Measurements from ENCODE around the gene MYH13. TPM values are rescaled to one million over a fixed set of nuclear protein-coding genes. Genes with fewer than 3 reads are reported as not detected.
A peak's percentile ranks its signal among the peaks of the same experiment; 100 is the strongest.

The MYH13 gene
- total RNA-seq, 4 donors from 2014 or later: not detected

DNA sequence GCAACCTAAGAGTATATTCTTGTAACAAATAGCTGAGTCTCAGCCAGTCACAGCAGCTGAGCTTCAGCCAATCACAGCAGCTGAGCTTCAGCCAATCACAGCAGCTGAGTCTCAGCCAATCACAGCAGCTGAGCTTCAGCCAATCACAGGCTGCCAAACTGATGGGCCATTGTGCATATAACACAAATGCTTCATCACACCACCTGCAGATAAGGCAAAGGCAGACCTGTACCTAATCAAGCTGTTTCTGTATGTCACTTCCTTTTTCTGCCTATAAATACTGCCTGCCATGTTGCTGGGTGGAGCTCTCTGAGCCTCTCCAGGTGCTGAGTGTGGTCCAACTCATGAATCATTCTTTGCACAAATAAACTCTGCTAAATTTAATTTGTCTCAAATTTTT lies 19.9 kb downstream of the MYH13 start:
- Histone ChIP-seq H3K27me3 (no peaks in the 10 kb centered on the region), H3K4me3 (no peak overlapping the region), H3K27ac (no peak overlapping the region), H3K36me3 (no peaks in the 10 kb centered on the region), H3K4me1 (no peaks in the 10 kb centered on the region), H3K9me3 (no peaks in the 10 kb centered on the region)
- DNase-seq (ENCODE audit: low spot score in 2 of 2): no peak
- no peak for TF ChIP-seq POLR2A (IDR thresholded peaks at IDR 0.05)
- TF ChIP-seq EP300 (IDR thresholded peaks at IDR 0.05): no peak
- no peak for TF ChIP-seq POLR2AphosphoS5 (IDR thresholded peaks at IDR 0.05)
- TF ChIP-seq, protein P1, sequence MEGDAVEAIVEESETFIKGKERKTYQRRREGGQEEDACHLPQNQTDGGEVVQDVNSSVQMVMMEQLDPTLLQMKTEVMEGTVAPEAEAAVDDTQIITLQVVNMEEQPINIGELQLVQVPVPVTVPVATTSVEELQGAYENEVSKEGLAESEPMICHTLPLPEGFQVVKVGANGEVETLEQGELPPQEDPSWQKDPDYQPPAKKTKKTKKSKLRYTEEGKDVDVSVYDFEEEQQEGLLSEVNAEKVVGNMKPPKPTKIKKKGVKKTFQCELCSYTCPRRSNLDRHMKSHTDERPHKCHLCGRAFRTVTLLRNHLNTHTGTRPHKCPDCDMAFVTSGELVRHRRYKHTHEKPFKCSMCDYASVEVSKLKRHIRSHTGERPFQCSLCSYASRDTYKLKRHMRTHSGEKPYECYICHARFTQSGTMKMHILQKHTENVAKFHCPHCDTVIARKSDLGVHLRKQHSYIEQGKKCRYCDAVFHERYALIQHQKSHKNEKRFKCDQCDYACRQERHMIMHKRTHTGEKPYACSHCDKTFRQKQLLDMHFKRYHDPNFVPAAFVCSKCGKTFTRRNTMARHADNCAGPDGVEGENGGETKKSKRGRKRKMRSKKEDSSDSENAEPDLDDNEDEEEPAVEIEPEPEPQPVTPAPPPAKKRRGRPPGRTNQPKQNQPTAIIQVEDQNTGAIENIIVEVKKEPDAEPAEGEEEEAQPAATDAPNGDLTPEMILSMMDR (IDR thresholded peaks at IDR 0.05): no peak

DNA sequence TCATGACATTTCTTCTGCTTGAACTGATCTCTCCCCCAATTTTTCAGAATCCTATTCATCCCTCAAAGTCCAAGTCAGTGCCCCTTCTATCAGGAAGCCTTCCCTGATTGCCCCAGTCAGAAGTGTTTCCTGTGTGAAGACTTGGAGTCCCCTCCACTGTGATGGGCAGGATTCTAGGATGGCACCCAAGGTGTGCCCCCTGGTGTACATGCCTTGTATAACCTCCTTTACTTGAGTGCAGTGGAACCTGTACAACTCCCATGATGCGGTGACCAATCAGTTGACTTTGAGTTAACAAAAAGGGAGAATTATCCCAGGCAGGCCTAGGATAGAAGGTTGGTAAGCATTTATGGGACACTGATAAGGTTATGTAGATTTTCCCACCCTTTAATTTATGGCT lies 23.4 kb downstream of the MYH13 start:
- H3K36me3 ChIP-seq: no peaks in the 10 kb centered on the region
- DNase-seq (ENCODE audit: low spot score in 2 of 2): peak in 1 of 2 donors; percentile 35
- no peaks in the 10 kb centered on the region for H3K4me1 ChIP-seq
- H3K27ac ChIP-seq: no peak overlapping the region
- WGBS: 100% methylated on average over 1 of the region's 1 CpG
- no peaks in the 10 kb centered on the region for H3K27me3 ChIP-seq
- TF ChIP-seq POLR2A (IDR thresholded peaks at IDR 0.05) (no peak), POLR2AphosphoS5 (IDR thresholded peaks at IDR 0.05) (no peak)
- TF ChIP-seq, protein P1 (IDR thresholded peaks at IDR 0.05): no peak
- H3K9me3 ChIP-seq: no peaks in the 10 kb centered on the region
- no peak overlapping the region for H3K4me3 ChIP-seq

DNA sequence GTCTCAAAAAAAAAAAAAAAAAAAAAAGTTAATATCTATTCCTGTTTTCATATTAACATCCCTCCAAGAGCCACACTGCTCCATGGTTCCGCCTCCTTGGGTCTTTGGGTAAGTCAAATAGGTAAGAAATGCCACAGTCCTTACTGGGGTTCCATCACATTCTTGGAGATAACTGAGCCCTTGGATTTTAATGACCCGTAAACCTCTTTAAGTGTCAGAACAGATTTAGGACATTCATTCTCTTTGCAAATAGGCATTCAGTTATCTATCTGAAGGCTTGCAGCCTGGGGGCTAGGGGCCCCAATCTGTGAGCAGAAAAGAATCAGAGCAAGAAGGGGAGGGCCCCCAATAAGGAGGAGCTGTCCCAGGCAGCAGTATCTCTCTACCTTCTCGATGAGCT lies 28.0 kb downstream of the MYH13 start:
- no peak for DNase-seq (ENCODE audit: low spot score in 2 of 2)
- H3K36me3 ChIP-seq: no peaks in the 10 kb centered on the region
- H3K27me3 ChIP-seq: no peaks in the 10 kb centered on the region
- WGBS: 75% methylated on average over 3 of the region's 3 CpGs
- TF ChIP-seq POLR2AphosphoS5 (IDR thresholded peaks at IDR 0.05): no peak
- no peak for TF ChIP-seq EP300 (IDR thresholded peaks at IDR 0.05)
- H3K27ac ChIP-seq: no peak overlapping the region
- H3K4me1 ChIP-seq: no peaks in the 10 kb centered on the region
- H3K9me3 ChIP-seq: no peaks in the 10 kb centered on the region
- H3K4me3 ChIP-seq: no peak overlapping the region

DNA sequence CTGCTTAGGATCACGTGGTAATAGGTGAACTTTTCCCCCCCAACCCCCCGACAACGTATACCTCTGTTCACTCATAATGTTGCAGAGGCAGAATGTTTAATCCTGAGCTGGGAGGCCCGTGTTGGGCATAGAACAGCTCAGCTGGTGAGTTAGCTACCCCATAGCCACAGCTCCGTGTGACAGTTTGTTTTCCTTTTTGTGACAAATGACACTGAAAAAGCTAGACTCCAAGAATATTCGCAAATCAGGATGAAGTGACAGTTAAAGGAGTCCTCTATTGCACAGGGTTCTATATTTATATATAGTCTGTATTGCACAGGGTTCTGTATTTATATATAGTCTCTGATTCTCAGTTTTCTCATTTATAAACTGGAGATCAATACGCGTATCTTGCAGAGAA lies 33.8 kb downstream of the MYH13 start:
- no peak for TF ChIP-seq EP300 (IDR thresholded peaks at IDR 0.05)
- H3K27ac ChIP-seq: no peak overlapping the region
- no peaks in the 10 kb centered on the region for H3K9me3 ChIP-seq
- WGBS: 77% methylated on average over 8 of the region's 8 CpGs
- H3K4me1 ChIP-seq: no peaks in the 10 kb centered on the region
- no peak overlapping the region for H3K4me3 ChIP-seq
- no peak for DNase-seq (ENCODE audit: low spot score in 2 of 2)
- H3K27me3 ChIP-seq: no peaks in the 10 kb centered on the region
- no peaks in the 10 kb centered on the region for H3K36me3 ChIP-seq

DNA sequence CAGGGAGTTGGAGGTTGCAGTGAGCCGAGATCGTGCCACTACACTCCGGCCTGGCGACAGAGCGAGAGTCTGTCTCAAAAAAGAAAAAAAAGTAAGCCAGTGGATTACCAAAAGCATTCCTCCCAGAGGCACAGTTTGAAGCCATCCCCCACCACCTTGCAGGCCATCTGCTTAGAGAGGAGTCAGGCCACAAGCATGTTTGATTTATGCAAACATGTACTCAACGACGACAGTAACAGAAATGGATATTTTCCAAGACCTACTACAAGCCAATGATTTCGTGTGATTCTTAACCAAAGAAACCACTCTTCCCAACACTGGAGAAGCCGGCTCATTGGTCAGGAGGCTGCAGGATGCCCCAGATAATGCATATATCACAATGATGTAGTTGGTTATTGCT lies 34.8 kb downstream of the MYH13 start:
- DNase-seq (ENCODE audit: low spot score in 2 of 2): no peak
- TF ChIP-seq POLR2A (IDR thresholded peaks at IDR 0.05) (no peak), POLR2AphosphoS5 (IDR thresholded peaks at IDR 0.05) (no peak), EP300 (IDR thresholded peaks at IDR 0.05) (no peak)
- TF ChIP-seq, protein P1 (IDR thresholded peaks at IDR 0.05): no peak
- H3K4me3 ChIP-seq: no peak overlapping the region
- WGBS: 73% methylated on average over 9 of the region's 9 CpGs
- no peaks in the 10 kb centered on the region for H3K9me3 ChIP-seq
- no peaks in the 10 kb centered on the region for H3K36me3 ChIP-seq
- no peaks in the 10 kb centered on the region for H3K27me3 ChIP-seq
- H3K4me1 ChIP-seq: no peaks in the 10 kb centered on the region
- H3K27ac ChIP-seq: no peak overlapping the region

DNA sequence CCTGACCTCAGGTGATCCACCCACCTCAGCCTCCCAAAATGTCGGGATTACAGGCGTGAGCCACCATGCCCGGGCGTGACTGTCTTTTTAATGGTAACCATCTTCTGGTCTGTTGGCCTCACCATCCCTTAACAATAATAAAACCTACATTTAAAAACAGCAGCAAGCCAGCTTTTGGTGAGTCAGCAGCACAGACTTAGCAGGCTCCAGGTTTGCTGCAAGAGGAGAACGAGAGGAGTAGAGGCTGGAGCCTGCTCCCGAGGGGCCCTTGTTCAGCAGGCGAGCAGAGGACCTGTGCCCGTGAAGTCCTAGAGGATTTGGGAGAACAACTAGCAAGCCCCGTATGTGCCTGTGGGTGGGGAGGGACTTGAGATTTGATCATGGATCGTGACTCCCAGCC lies 35.7 kb downstream of the MYH13 start:
- DNase-seq (ENCODE audit: low spot score in 2 of 2): no peak
- H3K4me3 ChIP-seq: no peak overlapping the region
- TF ChIP-seq POLR2AphosphoS5 (IDR thresholded peaks at IDR 0.05): no peak
- TF ChIP-seq, protein P1 (IDR thresholded peaks at IDR 0.05): no peak
- TF ChIP-seq POLR2A (IDR thresholded peaks at IDR 0.05): no peak
- TF ChIP-seq EP300 (IDR thresholded peaks at IDR 0.05): no peak
- H3K9me3 ChIP-seq: no peaks in the 10 kb centered on the region
- whole genome bisulfite sequencing: 69% methylated on average over 10 of the region's 10 CpGs
- H3K27ac ChIP-seq: no peak overlapping the region
- H3K36me3 ChIP-seq: no peaks in the 10 kb centered on the region
- no peaks in the 10 kb centered on the region for H3K27me3 ChIP-seq
- no peaks in the 10 kb centered on the region for H3K4me1 ChIP-seq

Measured in suprapubic skin (tissue), 4 donors.